ENCODE measurements around the gene MT1B. TPM values are rescaled to one million over a fixed set of nuclear protein-coding genes. Genes with fewer than 3 reads are reported as not detected.

The MT1B gene
- total and polyA plus RNA-seq, 9 of the 15 experiments (the other 6 are each of a cell fraction or from before 2014, with no cell fraction given): not detected

GRCh38 chr16:56608043-56608875, 43.4 kb upstream of the MT1B start, which contains the start of gene MT2A:
MT2A (plus strand) TSS chr16:56608584; CDS start chr16:56608656, 72 bp downstream.
- H3K79me2 ChIP-seq (ENCODE audit: control insufficient read depth, insufficient read depth, low read length): no peaks in the 10 kb centered on the region
- H3K27ac ChIP-seq (ENCODE audit: extremely low read depth, low read depth, low read length): peak within 1 kb of the TSS; percentile 86
- POLR2A ChIA-PET: interaction anchor here (0.7 to 0.9 kb wide), 3 partner anchors 10 to 74 kb away, joined by 3 to 6 read pairs (median 5); no protein-coding TSS in a partner anchor
- peak; percentile 94 to 96 (median 95) for DNase-seq (ENCODE audit: extremely low read depth in 1 of 4, low spot score in 3 of 4)
- in situ Hi-C loops (cut with MboI) (no loop called here), intact Hi-C loops (cut with micrococcal nuclease) (loop anchor here (1.0 kb wide), 1 partner anchor 94 kb away; no protein-coding TSS in a partner anchor)
- peak within 1 kb of the TSS; percentile 47 for H3K4me3 ChIP-seq
- CTCF ChIA-PET (ENCODE audit: low intra/inter-chr PET ratio): no interaction called here
- no TSS peak for BruUV-seq (replicated peaks)
- no peaks in the 10 kb centered on the region for H3K27me3 ChIP-seq (ENCODE audit: control insufficient read depth in 2 of 2, insufficient read depth in 2 of 2, low read length in 2 of 2)
- H3K9me1 ChIP-seq (ENCODE audit: control insufficient read depth, insufficient read depth, low read length): no peaks in the 10 kb centered on the region
- H3K4me2 ChIP-seq (ENCODE audit: insufficient read depth, low read length): peak within 1 kb of the TSS; percentile 78
- H3K36me3 ChIP-seq (ENCODE audit: control insufficient read depth, insufficient read depth, low read length): no peaks in the 10 kb centered on the region
- no peaks in the 10 kb centered on the region for H3K9me3 ChIP-seq (replicated peaks; ENCODE audit: control insufficient read depth, insufficient read depth, low read depth, low read length)
- H3K9ac ChIP-seq (ENCODE audit: insufficient read depth in 1 of 2, low read depth in 2 of 2, low read length in 2 of 2): peak within 1 kb of the TSS; percentile 69 to 95
- peak; percentile 78 for FAIRE-seq
- peak; percentile 98 for ATAC-seq
- H2AFZ ChIP-seq (ENCODE audit: low read depth, low read length): peak within 1 kb of the TSS; percentile 98
- 7% methylated on average over 59 of the region's 62 CpGs for WGBS (ENCODE audit: insufficient coverage, low coverage, missing lambda C conversion rate)
- H4K20me1 ChIP-seq (replicated peaks; ENCODE audit: control insufficient read depth, insufficient read depth, low read length): no peaks in the 10 kb centered on the region
- peaks cover 27 to 29% of the 10 kb centered on the region in 2 experiments for H3K4me1 ChIP-seq (replicated peaks in 1 of 2; ENCODE audit: control insufficient read depth in 2 of 2, insufficient read depth in 2 of 2, low read length in 2 of 2)
- TF ChIP-seq ZNF77 (CRISPR knock-in tag; IDR thresholded peaks at IDR 0.05) (no peak), NCOR1 (IDR thresholded peaks at IDR 0.05) (peak; percentile 35; the same call in 1 of the 2 replicates), CREB1 (IDR thresholded peaks at IDR 0.05) (0 out of 2 replicates have a peak, but pooled peaks have one; percentile 25), CREB1 (CRISPR knock-in tag; IDR thresholded peaks at IDR 0.05) (peak; percentile 49; the same call in 1 of the 2 replicates), ZNF551 (CRISPR knock-in tag; IDR thresholded peaks at IDR 0.05) (no peak), ZBTB7A (IDR thresholded peaks at IDR 0.05; ENCODE audit: borderline replicate concordance, control insufficient read depth, low read depth, low read length) (peak; percentile 18; the same call in 1 of the 2 replicates), SNIP1 (IDR thresholded peaks at IDR 0.05; ENCODE audit: low read depth) (no peak), JUND (IDR thresholded peaks at IDR 0.05; ENCODE audit: borderline replicate concordance, low read depth, low read length) (peak; percentile 91), JUND (tag; IDR thresholded peaks at IDR 0.05; ENCODE audit: borderline replicate concordance, low read depth, low read length) (peak; percentile 85; the same call in 1 of the 3 replicates), ZNF280B (CRISPR knock-in tag; IDR thresholded peaks at IDR 0.05) (no peak), MLLT1 (IDR thresholded peaks at IDR 0.05) (peak in 1 of 2 experiments; percentile 21; a peak in 1 of 4 replicates), HDAC2 (IDR thresholded peaks at IDR 0.05) (0 out of 2 replicates have a peak, but pooled peaks have one; percentile 11), COPS2 (conservative IDR thresholded peaks at IDR 0.05) (no peak), BMI1 (IDR thresholded peaks at IDR 0.05; ENCODE audit: low read length) (no peak), MNT (conservative IDR thresholded peaks at IDR 0.05) (peak; percentile 80 to 92), ZNF316 (IDR thresholded peaks at IDR 0.05) (peak; percentile 55), NONO (IDR thresholded peaks at IDR 0.05; ENCODE audit: low read depth in 2 of 2, low read length in 1 of 2) (peak; percentile 43 to 58; a peak in 2 of 4 replicates), NEUROD1 (IDR thresholded peaks at IDR 0.05; ENCODE audit: borderline replicate concordance, low read depth, low read length, partially characterized antibody) (peak; percentile 7)
